OCI-LY1 (cell line): ENCODE data around the gene DPP6.

Experiments
- EZH2 ChIP-seq: fragments of 200-600 bp; sonication (generic), shearing (Covaris generic); IDR thresholded peaks from 2 replicates; pipeline ENCODE4 v1.8.0; 2017; ENCODE audit warnings: borderline replicate concordance, mixed run types, mild to moderate bottlenecking, antibody characterized with exemption, low read length, moderate library complexity, mixed read lengths
- TF ChIP-seq, protein P1 (sequence below): fragments of 200-600 bp; sonication (generic), shearing (Covaris generic); IDR thresholded peaks from 2 replicates; pipeline ENCODE4 v1.5.1; 2017; ENCODE audit warnings: mild to moderate bottlenecking, antibody characterized with exemption, low read length, moderate library complexity, mixed read lengths

DNA sequence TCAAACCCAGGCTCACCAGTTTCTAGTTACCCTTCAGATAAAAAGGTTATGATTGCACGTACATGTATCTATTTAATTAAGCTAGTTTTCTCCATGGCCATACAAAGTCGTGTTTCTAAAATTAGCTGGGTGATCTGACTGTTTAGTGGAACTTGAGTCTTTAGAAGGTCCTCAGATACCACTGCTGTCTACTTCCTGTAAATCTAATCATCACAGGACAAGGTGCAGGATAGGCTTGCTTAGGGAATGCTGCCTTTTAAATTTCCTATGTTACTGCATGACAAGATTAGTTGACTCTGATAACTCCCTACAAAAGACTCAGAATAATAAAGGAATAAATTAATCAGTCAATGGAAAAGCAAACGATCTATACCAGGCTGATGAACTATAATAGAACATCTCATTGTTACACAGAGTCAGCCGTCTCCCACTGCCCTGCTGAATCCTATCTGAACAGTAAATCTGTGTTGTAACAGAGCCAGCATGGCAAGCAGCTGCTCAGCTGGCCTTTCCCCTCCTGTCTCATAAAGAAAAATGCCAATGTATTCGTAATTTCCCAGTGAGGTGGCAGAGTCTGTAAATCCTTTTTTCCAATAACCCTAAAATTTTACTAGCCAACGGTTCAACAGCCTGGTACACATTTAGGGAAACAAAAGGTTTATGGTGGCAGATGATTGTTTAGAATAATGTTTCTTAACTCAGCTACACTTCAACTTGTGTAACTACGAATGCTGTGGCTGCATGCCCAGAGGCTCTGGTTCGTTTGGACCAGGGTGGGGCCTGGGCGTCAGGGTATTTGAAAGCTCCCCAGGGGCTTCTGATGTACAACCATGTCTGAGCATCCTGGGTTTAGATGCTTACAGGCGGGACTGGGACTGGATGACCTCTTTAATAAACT lies 632.7 kb downstream of the DPP6 start:
- TF ChIP-seq, protein P1, sequence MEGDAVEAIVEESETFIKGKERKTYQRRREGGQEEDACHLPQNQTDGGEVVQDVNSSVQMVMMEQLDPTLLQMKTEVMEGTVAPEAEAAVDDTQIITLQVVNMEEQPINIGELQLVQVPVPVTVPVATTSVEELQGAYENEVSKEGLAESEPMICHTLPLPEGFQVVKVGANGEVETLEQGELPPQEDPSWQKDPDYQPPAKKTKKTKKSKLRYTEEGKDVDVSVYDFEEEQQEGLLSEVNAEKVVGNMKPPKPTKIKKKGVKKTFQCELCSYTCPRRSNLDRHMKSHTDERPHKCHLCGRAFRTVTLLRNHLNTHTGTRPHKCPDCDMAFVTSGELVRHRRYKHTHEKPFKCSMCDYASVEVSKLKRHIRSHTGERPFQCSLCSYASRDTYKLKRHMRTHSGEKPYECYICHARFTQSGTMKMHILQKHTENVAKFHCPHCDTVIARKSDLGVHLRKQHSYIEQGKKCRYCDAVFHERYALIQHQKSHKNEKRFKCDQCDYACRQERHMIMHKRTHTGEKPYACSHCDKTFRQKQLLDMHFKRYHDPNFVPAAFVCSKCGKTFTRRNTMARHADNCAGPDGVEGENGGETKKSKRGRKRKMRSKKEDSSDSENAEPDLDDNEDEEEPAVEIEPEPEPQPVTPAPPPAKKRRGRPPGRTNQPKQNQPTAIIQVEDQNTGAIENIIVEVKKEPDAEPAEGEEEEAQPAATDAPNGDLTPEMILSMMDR: no peak
- no peak for TF ChIP-seq EZH2
